Measurements from ENCODE around the gene ARFIP1. TPM values are rescaled to one million over a fixed set of nuclear protein-coding genes. Genes with fewer than 3 reads are reported as not detected.

Gene ARFIP1
- total RNA-seq, 1 donor from 2014 or later, result 44.4 TPM

DNA sequence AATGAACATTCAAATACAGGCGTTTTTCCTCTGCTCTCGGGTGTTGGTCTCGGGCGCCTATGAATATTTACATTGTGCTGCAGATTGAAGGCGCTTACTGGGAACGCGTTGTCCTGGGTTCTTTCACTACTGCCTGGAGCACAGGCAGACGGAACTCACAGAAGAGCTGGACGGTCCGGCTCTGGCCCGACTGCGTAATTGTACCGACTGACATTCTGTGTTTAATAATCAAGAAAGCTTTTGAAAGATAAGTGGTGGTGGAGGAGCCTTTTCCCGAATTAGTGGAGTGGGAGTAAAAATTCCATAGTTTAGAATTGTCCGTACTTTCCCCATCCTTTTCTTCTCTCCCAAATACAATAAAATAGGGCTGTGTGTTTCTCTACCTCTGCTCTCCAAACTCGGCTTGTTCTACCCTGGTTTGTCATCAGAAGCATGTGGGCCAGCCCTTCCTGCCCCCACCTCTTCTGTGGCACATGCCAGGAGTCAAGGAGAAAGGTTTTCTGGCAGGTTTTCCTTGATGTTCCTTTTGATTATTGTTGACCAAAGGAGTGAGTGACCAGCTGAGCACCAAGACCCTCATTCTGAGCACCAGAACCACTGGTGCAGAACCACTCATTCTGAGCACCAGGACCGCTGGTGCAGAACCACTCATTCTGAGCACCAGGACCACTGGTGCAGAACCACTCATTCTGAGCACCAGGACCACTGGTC is 158.6 kb downstream of the ARFIP1 start:
- DNase-seq (ENCODE audit: low spot score), result no peak

DNA sequence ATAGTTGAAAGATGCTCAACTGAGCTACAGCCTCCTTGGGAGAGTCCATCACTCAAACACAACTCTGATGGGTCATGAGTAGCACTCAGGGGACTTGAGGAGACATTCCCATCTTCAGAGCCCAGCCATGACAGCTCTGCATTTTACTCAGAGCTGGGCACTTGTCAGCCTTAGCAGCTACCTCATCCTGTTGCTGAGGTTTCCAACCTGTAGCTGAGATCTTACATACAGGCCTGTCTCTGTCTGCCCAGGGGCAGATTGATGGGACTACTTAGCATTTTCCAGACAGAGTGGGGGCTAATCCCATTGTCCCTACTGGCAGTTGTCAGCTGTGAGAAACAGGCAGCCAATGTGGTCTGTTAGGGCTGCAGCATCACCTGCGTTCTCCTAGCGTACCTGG is 159.9 kb downstream of the ARFIP1 start:
- no peak for DNase-seq (ENCODE audit: low spot score)

DNA sequence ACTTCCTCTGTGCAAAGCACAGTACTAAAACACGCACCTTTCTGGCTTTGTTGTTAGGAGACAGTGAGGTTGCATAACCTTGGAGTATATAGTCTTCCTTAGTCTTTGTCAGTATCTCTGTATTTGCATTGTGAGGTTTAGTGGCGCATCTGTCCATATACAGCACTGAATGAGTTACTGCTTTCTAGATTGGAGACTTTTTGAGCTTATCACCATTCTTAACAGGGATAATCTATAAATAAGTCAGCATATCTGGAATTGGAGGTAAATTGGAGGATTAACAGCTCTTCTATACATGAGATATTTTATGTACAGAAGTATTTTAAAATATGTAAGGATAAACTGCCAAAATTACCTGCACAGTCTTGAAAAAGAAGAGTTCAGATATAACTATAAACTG is 160.7 kb downstream of the ARFIP1 start:
- DNase-seq (ENCODE audit: low spot score), result no peak

DNA sequence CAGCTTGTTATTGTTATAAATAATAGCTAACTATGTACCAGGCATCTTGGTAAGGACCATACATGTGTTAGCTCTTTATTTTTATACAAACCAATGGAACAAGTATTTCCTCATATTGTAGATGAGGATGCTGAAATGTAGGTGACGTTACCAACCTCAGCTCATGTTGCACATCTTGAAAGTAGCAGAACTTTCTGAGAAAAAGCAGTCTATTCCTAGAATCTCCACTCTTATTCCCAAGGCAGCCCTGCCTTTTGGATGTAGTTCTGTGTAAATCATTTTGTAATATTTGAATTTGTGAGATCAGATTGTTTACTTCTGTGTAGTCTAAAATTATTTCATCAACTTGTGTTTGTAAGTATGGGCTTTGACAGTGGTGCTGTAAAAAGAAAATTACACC is 161.7 kb downstream of the ARFIP1 start:
- no peak for DNase-seq (ENCODE audit: low spot score)

DNA sequence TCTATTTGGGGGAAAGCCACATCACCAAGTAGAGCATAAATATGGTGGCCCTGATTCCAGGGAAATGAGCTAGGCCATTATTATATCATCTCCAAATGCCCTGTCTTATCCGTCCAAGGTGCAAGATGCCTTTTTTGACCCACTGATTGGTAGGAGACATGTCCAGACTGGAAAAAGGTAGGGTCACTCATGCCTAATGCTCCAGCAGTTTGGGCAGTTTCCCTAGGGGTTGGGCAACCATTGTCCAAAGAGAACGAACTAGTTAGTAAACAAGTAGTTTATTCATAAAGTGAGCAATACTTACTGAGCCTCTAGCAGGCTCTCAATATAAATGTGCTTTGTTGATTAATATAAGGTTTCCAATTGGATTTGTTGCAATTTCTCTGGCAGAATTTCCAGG is 162.6 kb downstream of the ARFIP1 start:
- DNase-seq (ENCODE audit: low spot score), result no peak

DNA sequence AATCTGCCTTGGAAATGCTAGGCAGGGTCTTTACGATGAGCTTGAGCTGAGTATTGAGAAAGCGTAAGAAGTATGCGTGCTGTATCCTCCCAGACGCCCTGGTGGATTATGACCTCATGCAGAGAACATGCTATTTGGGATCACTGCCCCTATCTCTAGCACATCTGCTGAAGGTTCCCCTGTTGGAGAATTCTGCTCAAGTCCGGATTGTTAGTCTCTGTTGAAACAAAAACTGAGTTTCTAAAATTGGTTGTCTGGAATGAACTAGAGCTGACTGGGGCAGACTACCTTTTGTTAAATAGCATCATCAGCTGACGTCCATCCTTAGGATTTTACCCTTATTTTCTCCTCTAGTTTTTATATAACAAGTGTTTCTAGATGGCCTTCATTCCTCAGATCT is 163.9 kb downstream of the ARFIP1 start:
- peak; percentile 17 for DNase-seq (ENCODE audit: low spot score)

DNA sequence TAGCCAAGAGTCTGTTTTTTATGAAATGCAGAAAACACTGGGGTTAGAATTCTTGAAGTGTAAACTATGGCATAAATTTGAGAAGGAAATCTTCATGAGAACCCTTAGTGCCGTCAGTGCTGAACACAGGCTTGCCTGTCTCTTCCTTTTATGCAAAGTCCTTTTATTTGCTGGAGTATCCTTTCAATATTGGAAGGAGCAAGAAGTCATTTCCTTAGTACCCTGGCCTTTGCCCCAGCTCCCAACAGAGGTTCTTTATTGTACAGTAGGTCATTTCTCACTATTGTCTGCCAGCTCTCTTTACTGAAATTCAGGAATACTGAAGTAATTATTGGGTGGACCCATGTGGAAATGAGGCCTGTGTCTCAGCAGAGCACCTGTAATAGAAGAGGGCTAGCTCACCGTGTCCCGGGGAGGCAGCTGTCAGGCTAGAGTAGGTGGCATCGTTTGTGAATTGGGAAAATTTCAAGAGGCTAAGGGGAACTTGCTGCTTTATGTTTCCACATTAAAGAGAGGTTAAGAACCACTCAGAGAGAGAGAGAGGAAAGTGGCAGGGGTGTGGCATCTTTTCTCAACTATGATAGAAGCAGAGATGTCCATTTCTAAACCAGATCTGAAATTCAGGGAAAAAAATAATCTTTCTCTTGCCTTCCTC is 165.0 kb downstream of the ARFIP1 start:
- no peak for DNase-seq (ENCODE audit: low spot score)

DNA sequence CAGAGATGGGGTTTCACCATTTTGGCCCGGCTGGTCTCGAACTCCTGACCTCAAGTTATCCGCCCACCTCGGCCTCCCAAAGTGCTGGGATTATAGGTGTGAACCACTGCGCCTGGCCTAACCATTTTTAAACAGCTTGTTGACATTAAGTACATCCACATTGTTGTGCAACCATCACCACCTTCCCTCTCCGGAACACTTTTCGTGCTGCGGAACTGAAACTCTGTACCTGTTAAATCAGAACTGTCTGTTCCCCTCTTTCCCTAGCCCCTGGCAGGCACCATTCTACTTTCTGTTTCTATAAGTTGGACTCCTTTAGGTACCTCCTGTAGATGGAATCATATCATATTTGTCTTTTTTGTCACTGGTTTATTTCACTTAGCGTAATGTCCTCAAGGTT is 165.9 kb downstream of the ARFIP1 start:
- DNase-seq (ENCODE audit: low spot score), result no peak

DNA sequence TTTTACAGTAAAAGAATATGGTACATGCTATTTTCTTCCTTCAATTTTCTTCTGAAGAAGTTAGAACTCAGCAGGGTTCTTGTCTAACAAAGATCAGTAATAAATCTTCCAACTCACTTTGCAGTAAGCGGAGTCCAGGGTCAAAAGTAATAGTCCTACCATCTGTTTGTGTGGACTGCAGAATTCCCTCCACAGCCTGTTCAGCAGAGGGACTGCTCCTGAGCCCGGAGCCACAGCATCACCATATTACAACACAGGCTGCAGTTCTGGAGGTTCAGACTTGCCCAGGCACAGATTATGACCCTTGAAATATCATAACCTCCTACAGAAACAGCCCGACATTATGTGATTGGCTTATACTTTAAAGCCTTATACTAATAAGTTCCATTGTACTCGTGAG is 166.7 kb downstream of the ARFIP1 start:
- no peak for DNase-seq (ENCODE audit: low spot score)

DNA sequence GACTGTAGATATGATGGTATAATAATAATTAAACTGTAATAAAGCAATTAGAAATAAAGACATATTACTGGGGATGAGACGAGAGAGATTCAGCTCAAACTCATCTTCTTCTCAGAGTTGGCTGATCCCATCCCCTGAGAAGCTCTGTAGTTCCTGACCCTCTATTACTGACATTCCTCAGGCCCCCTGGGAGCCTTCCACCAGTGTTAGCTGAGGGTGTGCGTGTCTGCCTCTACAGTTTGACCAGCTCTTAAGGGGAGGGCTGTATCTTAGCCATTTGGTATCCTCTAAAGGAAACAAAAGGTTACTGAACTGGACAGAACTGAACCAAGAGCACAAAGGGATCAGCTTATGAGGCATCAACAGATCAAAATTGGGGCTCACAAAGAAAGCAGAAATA is 167.6 kb downstream of the ARFIP1 start:
- no peak for DNase-seq (ENCODE audit: low spot score)

DNA sequence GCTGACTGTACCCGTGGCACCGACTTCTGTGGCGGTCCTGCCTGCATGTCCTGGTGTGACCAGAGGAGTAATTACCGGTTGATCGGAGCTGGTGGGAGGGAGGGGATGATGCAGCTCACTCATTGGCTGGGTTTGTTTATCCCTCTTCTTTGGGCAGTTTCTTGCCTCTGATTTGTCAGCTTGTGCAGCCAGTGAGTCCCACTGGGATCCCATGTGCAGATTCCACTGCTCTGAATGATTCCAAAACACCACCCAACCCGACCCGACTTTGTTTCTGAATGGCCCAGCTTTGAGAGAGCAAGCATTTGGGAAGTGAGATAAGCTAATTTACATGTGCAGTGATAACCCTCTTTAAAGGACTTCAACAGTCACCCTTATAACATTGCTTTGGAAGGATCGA is 170.2 kb downstream of the ARFIP1 start:
- no peak for DNase-seq (ENCODE audit: low spot score)

DNA sequence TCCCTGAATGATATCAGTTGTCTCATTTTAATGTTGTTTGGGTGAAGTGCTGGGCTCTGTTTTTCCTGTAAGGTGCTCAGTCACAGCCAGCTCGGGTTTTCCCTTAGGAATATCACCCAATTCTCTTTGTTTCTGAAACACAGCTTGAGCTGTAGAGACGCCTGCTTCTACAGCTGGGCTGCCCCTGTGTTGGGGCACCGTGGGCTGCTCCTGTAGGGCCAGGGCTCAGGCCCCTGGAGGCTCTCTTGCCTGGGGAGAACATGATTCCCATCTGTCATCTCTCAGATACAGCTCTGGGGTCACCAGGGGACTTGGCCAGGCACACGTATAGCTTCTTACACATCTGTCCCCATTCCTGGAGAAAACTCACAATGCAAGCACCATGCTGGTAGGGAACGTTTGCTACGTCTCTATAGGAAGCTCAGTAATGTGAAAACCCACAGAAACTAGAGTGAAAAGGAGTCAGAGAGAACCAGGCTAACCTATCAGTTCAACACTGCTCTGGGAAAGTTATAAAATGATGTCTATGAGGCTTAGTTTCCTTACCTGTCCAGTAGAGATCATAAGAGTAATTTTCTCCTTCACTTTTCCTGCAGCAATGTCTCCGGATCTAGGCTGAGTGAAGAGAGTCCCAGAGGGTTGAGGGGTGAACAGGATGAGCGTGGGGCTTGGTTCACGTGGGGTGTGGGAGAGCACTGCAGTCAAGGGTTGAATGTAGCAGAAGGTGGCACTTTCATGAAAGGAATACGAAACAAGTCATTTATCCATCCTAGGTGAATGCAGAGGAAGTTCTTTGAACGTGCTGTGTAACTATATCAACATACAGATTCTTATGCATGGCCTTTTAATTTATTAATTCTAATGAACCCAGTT is 170.9 kb downstream of the ARFIP1 start:
- no peak for DNase-seq (ENCODE audit: low spot score)

DNA sequence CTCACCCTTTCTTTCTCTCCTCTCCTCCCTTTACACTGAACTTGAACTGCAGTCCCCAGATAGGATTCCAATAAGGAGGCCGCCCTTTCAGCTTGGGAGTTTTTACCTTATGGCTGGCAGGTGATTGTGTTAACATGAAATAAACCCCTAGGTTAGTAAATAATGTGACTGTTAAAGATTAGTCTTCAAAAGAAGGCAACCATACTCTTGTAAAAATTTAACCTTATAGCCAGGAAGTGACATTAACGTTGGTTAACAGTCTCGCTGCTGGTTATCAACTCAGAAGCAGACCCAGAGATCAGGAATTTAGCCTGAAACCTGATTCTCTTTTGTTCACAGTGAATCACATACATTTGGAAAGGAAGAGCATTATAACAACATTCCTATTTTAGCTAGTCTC is 171.6 kb downstream of the ARFIP1 start:
- DNase-seq (ENCODE audit: low spot score), result no peak

DNA sequence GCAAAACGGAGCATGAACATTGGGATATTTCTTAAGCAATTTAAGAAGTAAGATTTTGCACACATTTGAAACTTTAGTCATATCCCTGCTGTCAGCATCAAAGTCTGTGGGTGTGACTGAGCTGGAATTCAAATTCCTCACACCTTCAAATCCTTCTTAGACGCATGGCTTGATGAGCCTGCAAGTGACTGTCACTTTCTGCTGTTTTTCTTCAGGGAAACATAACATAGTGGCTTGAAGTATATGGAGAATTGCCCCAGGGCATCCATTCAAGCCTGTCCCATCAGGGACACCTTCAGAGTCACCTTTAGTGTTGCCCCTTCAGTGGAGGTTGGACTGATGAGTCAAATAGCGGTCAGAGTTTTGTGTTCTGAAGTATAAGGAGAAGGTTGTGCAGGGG is 173.8 kb downstream of the ARFIP1 start:
- no peak for DNase-seq (ENCODE audit: low spot score)

DNA sequence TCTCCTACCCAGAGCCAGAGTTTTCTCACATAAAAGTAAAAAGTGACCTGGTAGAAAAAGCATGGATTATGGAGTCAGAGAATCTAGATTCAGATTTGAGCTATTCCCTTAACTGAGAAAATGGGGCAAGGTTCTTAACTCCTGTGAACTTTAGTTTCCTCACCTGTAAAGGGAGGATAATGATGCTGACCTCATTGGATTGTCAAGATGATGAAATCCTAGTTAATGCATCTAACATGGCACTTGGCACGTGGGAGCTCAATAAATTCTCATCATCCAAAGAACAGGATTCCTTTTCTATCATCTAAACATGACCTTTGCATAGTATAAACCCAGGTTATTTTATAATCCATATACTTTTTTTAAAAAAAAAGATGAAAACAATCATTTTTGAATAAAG is 175.0 kb downstream of the ARFIP1 start:
- DNase-seq (ENCODE audit: low spot score), result no peak

DNA sequence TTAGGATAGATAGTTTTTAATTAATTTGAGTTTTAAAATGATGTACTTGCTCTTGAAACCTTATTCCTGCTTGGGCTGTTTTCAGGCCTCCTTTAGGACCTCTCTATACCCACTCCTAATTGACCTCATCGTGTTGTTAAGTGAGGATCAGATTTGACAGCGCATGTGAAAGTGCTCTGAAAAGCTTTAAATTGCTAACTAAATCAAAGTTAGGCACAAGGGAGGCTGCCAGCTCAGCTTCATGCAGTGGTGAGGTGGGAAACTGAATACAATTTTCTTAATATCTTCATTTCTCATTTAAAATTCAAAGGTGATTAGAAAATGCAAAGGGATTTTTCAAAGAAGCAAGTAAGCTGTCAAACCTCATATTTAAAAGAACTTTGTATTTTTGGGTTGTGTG is 176.4 kb downstream of the ARFIP1 start:
- DNase-seq (ENCODE audit: low spot score), result no peak

DNA sequence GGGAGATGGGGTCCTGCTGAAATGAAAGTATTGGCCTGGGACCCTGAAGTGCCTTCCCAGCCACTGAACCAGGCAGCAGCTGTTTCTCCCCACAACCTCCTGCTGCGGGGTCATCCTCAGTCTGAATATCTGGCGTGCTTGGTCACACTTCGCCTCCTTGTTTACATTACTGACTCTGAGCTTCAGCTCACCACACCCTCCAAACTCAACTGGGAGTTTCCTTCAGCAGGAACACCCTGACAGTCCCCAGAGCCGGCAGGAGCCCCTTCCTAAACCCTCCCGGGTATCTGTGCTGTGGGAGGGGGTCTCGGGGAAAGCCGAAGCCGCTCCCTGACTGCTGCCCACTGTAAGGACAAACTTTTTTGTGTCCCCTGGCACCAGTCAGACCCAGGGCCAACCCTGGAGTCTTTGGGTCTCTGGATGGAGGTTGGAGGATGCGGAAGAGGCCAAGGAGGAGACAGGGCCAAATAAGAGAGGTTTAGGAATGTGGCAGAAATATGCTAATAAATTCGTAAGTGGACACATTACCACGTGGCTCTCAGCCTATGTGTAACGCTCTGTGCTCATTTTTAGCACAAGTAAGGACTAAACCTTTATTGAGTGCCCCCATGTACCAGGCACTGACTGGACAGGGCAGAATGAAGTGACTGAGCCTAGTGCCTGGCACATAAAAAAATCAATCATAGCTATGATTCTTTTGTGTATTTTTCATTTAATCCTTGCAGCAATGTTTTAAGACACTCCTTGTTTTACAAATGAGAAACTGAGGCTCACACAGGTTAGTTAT is 177.1 kb downstream of the ARFIP1 start:
- peak; percentile 68 for DNase-seq (ENCODE audit: low spot score)

DNA sequence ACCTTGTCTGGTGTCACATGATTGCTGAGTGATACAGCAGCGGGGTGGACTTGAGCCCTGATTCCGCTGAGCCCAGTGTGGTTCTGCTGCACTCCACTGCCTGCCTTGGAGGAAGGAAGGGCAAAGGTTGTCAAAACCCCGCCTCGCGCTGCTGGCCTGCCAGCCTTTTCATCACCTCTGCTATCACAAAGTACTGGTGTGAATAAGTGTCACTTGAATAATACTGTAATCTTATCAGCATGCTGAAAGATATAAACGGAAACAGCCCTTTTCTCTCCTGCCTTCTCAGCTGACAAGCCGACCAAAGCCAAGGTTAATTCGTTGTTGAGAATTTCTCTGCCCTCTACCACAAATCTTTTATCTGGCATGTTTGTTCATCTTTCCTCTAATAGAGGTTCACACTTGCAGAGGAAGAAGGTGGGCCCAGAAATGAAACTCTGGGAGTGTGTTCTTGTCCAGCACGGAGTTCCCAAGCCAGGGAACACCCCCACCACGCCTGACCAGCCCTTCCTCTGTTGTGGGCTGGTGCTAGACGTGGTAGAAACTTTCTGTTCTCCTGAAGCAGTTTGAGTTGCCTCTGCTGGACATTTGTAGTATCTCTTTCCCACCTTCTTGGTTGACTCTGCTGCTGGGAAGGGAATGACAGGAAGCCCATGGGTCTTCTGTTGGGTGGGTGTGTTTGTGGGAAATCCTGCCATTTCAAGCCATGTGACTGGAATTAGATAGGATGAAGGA is 177.8 kb downstream of the ARFIP1 start:
- DNase-seq (ENCODE audit: low spot score), result peak; percentile 87

DNA sequence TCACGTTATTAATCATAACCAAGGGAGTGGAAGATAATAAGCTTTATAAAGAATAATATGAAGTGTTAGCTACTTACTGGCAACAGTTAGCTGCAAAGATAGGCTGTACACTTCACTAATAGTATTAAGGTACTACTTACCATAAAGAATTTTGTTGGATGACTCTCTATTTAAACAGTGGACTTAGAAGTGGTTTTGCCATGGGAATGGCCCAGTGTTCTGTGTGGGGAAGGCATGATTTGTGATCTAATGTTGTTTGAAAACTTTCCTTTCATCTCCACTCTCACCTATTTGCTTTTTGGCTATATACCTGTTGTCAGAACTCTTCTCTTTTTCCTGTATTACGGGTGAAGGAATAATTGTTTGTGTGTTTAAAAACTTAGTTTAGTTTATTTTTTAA is 179.3 kb downstream of the ARFIP1 start:
- no peak for DNase-seq (ENCODE audit: low spot score)

DNA sequence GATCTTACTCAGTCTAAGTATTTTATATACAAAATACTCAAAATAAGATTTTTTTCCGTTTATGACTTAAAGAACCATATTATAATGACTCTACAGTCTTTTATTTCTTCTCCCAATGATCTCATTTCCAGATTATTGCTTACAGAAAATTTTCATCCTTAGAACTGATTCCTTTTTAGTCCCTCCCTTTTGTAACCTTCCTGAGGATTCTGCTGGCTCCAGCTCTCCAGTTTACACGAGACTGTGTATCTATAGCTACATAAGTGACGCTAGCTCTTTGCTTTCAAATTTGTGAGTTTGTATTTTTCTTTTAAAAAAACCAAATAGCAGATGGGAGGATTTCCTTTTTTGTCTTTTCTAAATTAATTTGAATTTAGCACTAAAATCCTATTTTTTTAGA is 180.3 kb downstream of the ARFIP1 start:
- no peak for DNase-seq (ENCODE audit: low spot score)

DNA sequence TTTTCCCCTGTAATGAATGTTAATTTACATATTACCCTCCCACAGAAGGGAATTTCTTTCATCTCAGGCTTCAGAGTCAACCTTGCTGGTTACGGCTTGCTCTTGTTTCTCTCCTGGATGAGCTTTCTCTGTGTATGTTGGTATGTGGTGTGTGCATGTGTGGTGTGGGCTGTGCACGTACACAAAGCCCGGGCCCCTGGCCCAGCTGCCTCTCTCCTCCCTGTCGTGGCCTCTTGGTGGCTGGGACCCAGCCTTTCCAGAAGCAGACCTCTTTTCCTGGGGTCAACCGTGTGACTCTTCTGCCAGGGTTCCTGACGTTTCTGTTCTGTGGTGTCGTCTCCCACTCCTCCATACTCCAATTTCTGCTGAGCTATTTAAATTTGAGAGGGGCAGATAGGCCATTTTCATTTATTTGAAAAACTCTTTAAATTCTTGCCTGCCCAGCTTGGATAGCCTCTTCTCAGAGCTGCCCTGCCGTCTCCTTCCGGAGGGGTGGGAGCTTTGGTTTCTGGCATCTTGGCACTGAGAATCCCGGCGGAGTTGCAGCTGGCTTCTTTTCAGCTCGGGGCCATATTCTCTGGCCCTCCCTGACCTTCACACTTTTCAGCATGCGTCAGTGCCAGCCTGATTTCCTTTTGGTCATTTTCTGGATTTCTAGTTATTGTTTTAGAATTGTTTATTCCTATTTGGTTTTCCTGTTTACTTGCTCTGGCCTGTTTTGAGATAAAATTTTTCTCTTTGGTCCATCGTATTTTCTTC is 181.4 kb downstream of the ARFIP1 start:
- DNase-seq (ENCODE audit: low spot score), result no peak
